Esophagus squamous epithelium (tissue), 4 donors: Measurements from ENCODE around the gene NAV2.
A peak's percentile ranks its signal among the peaks of the same experiment; 100 is the strongest.

Experiments used
- POLR2A ChIP-seq, 4 donors: fragments of 450-650 bp; IDR thresholded peaks; one replicate each; pipeline ENCODE4 v1.6.1; 2017; ENCODE audit warnings: antibody characterized with exemption in 4 of 4, mild to moderate bottlenecking in 4 of 4, moderate library complexity in 3 of 4
- TF ChIP-seq, protein P1 (sequence below), 6 experiments: fragments of 450-650 bp in 4 of 6; fragments of 200-600 bp in 2 of 6; sonication (generic) in 2 of 6; IDR thresholded peaks; one replicate each; pipeline ENCODE4 v1.5.1; 2016 to 2019; ENCODE audit warnings: antibody characterized with exemption in 6 of 6, mild to moderate bottlenecking in 4 of 6, moderate library complexity in 4 of 6

- TF ChIP-seq POLR2A (IDR thresholded peaks at IDR 0.05) = no peak
- TF ChIP-seq, protein P1, sequence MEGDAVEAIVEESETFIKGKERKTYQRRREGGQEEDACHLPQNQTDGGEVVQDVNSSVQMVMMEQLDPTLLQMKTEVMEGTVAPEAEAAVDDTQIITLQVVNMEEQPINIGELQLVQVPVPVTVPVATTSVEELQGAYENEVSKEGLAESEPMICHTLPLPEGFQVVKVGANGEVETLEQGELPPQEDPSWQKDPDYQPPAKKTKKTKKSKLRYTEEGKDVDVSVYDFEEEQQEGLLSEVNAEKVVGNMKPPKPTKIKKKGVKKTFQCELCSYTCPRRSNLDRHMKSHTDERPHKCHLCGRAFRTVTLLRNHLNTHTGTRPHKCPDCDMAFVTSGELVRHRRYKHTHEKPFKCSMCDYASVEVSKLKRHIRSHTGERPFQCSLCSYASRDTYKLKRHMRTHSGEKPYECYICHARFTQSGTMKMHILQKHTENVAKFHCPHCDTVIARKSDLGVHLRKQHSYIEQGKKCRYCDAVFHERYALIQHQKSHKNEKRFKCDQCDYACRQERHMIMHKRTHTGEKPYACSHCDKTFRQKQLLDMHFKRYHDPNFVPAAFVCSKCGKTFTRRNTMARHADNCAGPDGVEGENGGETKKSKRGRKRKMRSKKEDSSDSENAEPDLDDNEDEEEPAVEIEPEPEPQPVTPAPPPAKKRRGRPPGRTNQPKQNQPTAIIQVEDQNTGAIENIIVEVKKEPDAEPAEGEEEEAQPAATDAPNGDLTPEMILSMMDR (IDR thresholded peaks at IDR 0.05) = peak in 2 of 6 experiments; percentile 26 to 46
Observed at GRCh38 chr11:19679952-19680828, 32.4 kb upstream of the NAV2 start.
